ENCODE results near the gene DNAJB14. TPM values are rescaled to one million over a fixed set of nuclear protein-coding genes. Genes with fewer than 3 reads are reported as not detected.
A peak's percentile ranks its signal among the peaks of the same experiment; 100 is the strongest.

DNAJB14 gene
- total and polyA plus RNA-seq, 2 experiments from 2014 or later = 30.4 to 44.7 TPM

DNA sequence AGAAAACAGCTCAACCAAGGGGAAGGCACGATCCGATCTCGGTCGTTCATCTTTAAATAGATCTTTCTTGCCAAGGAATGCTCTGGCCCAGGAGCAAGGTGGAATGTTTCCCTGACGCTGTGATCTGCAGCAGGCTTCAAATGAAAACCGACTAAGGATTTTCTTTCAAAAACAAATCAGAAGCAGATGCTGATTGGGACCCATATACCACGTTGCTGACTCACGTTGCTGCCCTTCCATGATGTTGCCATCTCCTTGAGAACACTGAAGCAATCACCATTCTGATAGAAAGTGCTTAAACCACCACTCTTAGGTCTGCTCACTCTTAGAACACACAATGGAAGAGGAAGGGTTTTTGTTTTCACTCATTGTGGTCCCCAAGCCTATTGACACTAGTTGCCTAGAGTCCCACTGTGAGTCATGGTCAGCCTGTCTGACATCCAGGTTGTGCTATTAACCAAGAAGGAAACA is 78.3 kb downstream of the DNAJB14 start:
- in situ Hi-C loops (cut with MboI) = no loop called here
- H4K20me1 ChIP-seq (ENCODE audit: insufficient read depth) = no peaks in the 10 kb centered on the region
- H3K9ac ChIP-seq = no peak overlapping the region
- 1 to 4% methylated on average over 8 of the region's 8 CpGs for WGBS, 2 experiments (ENCODE audit: low coverage in 1 of 2, low lambda C conversion rate in 2 of 2, missing lambda C conversion rate in 2 of 2)
- DNase-seq = peak; percentile 88
- H3K36me3 ChIP-seq (ENCODE audit: low read depth) = no peaks in the 10 kb centered on the region
- peak overlapping the region; percentile 23; the same call in 1 of the 2 replicates for H3K27ac ChIP-seq
- peak overlapping the region; percentile 63 for H2AFZ ChIP-seq
- H3K9me2 ChIP-seq (ENCODE audit: insufficient read depth) = no peaks in the 10 kb centered on the region
- H3K4me1 ChIP-seq (ENCODE audit: insufficient read depth) = 0 out of 2 replicates have a peak, but pooled peaks cover 5% of the 10 kb centered on the region
- peak overlapping the region; percentile 31 for H3K4me2 ChIP-seq (ENCODE audit: unreplicated experiment)
- H3K27me3 ChIP-seq (replicated peaks; ENCODE audit: insufficient read depth) = no peaks in the 10 kb centered on the region
- peaks cover 10% of the 10 kb centered on the region; the same call in 1 of the 2 replicates for H3F3A ChIP-seq (ENCODE audit: insufficient read depth)
- H3K79me2 ChIP-seq (ENCODE audit: insufficient read depth) = no peaks in the 10 kb centered on the region
- peak overlapping the region; percentile 43 for H3K4me3 ChIP-seq
- TF ChIP-seq EZH2 (IDR thresholded peaks at IDR 0.05; ENCODE audit: insufficient read depth, poor library complexity, severe bottlenecking) (no peak), EZH2phosphoT487 (IDR thresholded peaks at IDR 0.05; ENCODE audit: insufficient read depth, low read depth) (no peak)
- H3K9me3 ChIP-seq (ENCODE audit: low read depth) = no peaks in the 10 kb centered on the region

DNA sequence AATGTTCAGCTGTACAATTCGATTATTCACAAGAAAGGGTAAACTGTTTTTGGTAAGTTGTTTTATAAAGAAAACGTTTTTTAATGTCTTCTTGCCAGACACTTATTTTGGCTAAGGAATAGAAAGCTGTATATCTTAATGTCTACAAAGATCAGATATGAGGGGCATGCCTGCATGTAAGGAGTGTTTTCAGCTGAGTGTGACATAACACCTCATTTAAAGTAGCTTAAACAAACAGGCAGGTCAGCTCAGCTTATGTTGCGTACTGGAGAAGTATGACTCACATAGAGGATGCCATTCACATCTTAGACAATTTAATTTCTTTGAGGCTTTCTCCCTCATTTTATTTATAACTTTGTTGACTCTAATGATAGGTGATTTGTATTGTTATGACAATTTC is 82.6 kb downstream of the DNAJB14 start:
- TF ChIP-seq EZH2 (IDR thresholded peaks at IDR 0.05; ENCODE audit: insufficient read depth, poor library complexity, severe bottlenecking) (no peak), EZH2phosphoT487 (IDR thresholded peaks at IDR 0.05; ENCODE audit: insufficient read depth, low read depth) (no peak)
- peak; percentile 34 for DNase-seq
- WGBS, 2 experiments (ENCODE audit: low coverage in 1 of 2, low lambda C conversion rate in 2 of 2, missing lambda C conversion rate in 2 of 2) = 23 to 38% methylated on average over 3 of the region's 3 CpGs
- H3K4me3 ChIP-seq = no peak overlapping the region
- no peak overlapping the region for H3K4me2 ChIP-seq (ENCODE audit: unreplicated experiment)
- no peaks in the 10 kb centered on the region for H4K20me1 ChIP-seq (ENCODE audit: insufficient read depth)
- H3K79me2 ChIP-seq (ENCODE audit: insufficient read depth) = no peaks in the 10 kb centered on the region
- H3K4me1 ChIP-seq (ENCODE audit: insufficient read depth) = 0 out of 2 replicates have a peak, but pooled peaks cover 5% of the 10 kb centered on the region
- no peak overlapping the region for H3K27ac ChIP-seq
- no peaks in the 10 kb centered on the region for H3K36me3 ChIP-seq (ENCODE audit: low read depth)
- in situ Hi-C loops (cut with MboI) = no loop called here
- H3F3A ChIP-seq (ENCODE audit: insufficient read depth) = peaks cover 10% of the 10 kb centered on the region; the same call in 1 of the 2 replicates
- H2AFZ ChIP-seq = no peak overlapping the region
- H3K27me3 ChIP-seq (replicated peaks; ENCODE audit: insufficient read depth) = 0 out of 2 replicates have a peak, but pooled peaks cover 9% of the 10 kb centered on the region
- no peaks in the 10 kb centered on the region for H3K9me3 ChIP-seq (ENCODE audit: low read depth)
- H3K9ac ChIP-seq = no peak overlapping the region
- no peaks in the 10 kb centered on the region for H3K9me2 ChIP-seq (ENCODE audit: insufficient read depth)

- TF ChIP-seq EZH2phosphoT487 (IDR thresholded peaks at IDR 0.05; ENCODE audit: insufficient read depth, low read depth) (no peak), EZH2 (IDR thresholded peaks at IDR 0.05; ENCODE audit: insufficient read depth, poor library complexity, severe bottlenecking) (no peak)
- in situ Hi-C loops (cut with MboI) = no loop called here
- H3K9ac ChIP-seq = no peak overlapping the region
- H3K27ac ChIP-seq = no peak overlapping the region
- 0 out of 2 replicates have a peak, but pooled peaks cover 9% of the 10 kb centered on the region for H3K27me3 ChIP-seq (replicated peaks; ENCODE audit: insufficient read depth)
- H3K4me1 ChIP-seq (ENCODE audit: insufficient read depth) = no peaks in the 10 kb centered on the region
- no peaks in the 10 kb centered on the region for H3F3A ChIP-seq (ENCODE audit: insufficient read depth)
- no peaks in the 10 kb centered on the region for H4K20me1 ChIP-seq (ENCODE audit: insufficient read depth)
- 26 to 28% methylated on average over 5 of the region's 5 CpGs for WGBS, 2 experiments (ENCODE audit: low coverage in 1 of 2, low lambda C conversion rate in 2 of 2, missing lambda C conversion rate in 2 of 2)
- DNase-seq = no peak
- no peaks in the 10 kb centered on the region for H3K9me3 ChIP-seq (ENCODE audit: low read depth)
- no peaks in the 10 kb centered on the region for H3K36me3 ChIP-seq (ENCODE audit: low read depth)
- H3K79me2 ChIP-seq (ENCODE audit: insufficient read depth) = no peaks in the 10 kb centered on the region
- no peak overlapping the region for H2AFZ ChIP-seq
- no peaks in the 10 kb centered on the region for H3K9me2 ChIP-seq (ENCODE audit: insufficient read depth)
- H3K4me2 ChIP-seq (ENCODE audit: unreplicated experiment) = no peak overlapping the region
- no peak overlapping the region for H3K4me3 ChIP-seq
Observed at GRCh38 chr4:99861120-99861905, 85.1 kb downstream of the DNAJB14 start.

DNA sequence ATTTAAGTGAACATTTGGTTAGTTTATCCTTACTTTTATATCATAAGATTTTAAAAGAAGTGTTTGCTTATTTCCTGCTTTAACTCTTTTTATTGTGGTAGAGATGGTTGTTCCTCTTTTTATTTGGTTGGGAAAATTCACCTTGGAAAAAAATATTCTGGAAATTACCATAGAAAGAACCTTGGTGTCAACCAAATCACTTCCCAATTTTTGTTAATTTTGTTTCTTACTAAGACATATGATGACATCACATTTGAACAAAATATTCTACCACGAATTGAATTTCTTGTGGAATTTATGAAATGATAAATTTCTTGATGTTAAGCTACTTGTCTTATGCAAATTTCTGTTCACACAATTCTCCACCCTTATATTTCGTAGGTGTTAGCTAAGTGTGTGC is 85.9 kb downstream of the DNAJB14 start:
- H3K27me3 ChIP-seq (replicated peaks; ENCODE audit: insufficient read depth) = 0 out of 2 replicates have a peak, but pooled peaks cover 9% of the 10 kb centered on the region
- in situ Hi-C loops (cut with MboI) = no loop called here

More for the DNA sequence above, 85.9 kb downstream of the DNAJB14 start:
- Histone ChIP-seq H3F3A (ENCODE audit: insufficient read depth) (no peaks in the 10 kb centered on the region), H4K20me1 (ENCODE audit: insufficient read depth) (no peaks in the 10 kb centered on the region), H3K79me2 (ENCODE audit: insufficient read depth) (no peaks in the 10 kb centered on the region), H2AFZ (no peak overlapping the region), H3K4me3 (no peak overlapping the region), H3K36me3 (ENCODE audit: low read depth) (no peaks in the 10 kb centered on the region), H3K9me2 (ENCODE audit: insufficient read depth) (no peaks in the 10 kb centered on the region), H3K9ac (no peak overlapping the region), H3K4me1 (ENCODE audit: insufficient read depth) (no peaks in the 10 kb centered on the region), H3K9me3 (ENCODE audit: low read depth) (no peaks in the 10 kb centered on the region), H3K27ac (no peak overlapping the region), H3K4me2 (ENCODE audit: unreplicated experiment) (no peak overlapping the region)
- no peak for DNase-seq
- 26 to 30% methylated on average over 2 of the region's 2 CpGs for WGBS, 2 experiments (ENCODE audit: low coverage in 1 of 2, low lambda C conversion rate in 2 of 2, missing lambda C conversion rate in 2 of 2)
- TF ChIP-seq EZH2 (IDR thresholded peaks at IDR 0.05; ENCODE audit: insufficient read depth, poor library complexity, severe bottlenecking) (no peak), EZH2phosphoT487 (IDR thresholded peaks at IDR 0.05; ENCODE audit: insufficient read depth, low read depth) (no peak)

Data from GM23248 (cell line).